Gastrocnemius medialis (tissue), 4 donors: Measurements from ENCODE around the gene LIN7C. TPM values are rescaled to one million over a fixed set of nuclear protein-coding genes. Genes with fewer than 3 reads are reported as not detected.

Experiments used
- ATAC-seq, 2 donors: fragments of 150-250 bp; one replicate each; pipeline ENCODE4 v1.9.1; 2016
- DNase-seq, 2 donors: peaks; one replicate each; pipeline ENCODE4 v3.0.0-alpha.2; 2019
- H3K27ac ChIP-seq, 4 donors: fragments of 200-600 bp; sonication (generic); 1 replicate in 1 of 4; 2 replicates in 3 of 4; pipeline ENCODE4 v1.5.1; 2016 to 2018; ENCODE audit warnings: mild to moderate bottlenecking in 2 of 4, moderate library complexity in 1 of 4
- H3K27me3 ChIP-seq, 3 donors: fragments of 200-600 bp; sonication (generic) in 2 of 3; 1 replicate in 1 of 3; 2 replicates in 2 of 3; pipeline versions ENCODE4 v1.5.1 to v1.6.0; 2016 to 2019; ENCODE audit warnings: mild to moderate bottlenecking in 1 of 3, moderate library complexity in 1 of 3
- H3K36me3 ChIP-seq, 2 donors: fragments of 200-600 bp; sonication (generic) in 1 of 2; one replicate each; pipeline ENCODE4 v1.5.1; 2017 to 2018
- H3K4me1 ChIP-seq, 2 donors: fragments of 200-600 bp; sonication (generic) in 1 of 2; one replicate each; pipeline ENCODE4 v1.5.1; 2016 to 2017; ENCODE audit warnings: mild to moderate bottlenecking in 2 of 2
- H3K4me3 ChIP-seq, 4 donors: fragments of 200-600 bp; sonication (generic) in 3 of 4; 1 replicate in 1 of 4; 2 replicates in 3 of 4; pipeline ENCODE4 v1.5.1; 2016 to 2019; ENCODE audit warnings: mild to moderate bottlenecking in 2 of 4
- H3K9me3 ChIP-seq, 3 donors: fragments of 200-600 bp; sonication (generic) in 2 of 3; 1 replicate in 1 of 3; 2 replicates in 2 of 3; pipeline ENCODE4 v1.5.1; 2016 to 2019
- CTCF ChIP-seq, 5 experiments: fragments of 450-650 bp in 3 of 5; fragments of 200-600 bp in 2 of 5; sonication (generic) in 2 of 5; IDR thresholded peaks in 4 of 5; conservative IDR thresholded peaks in 1 of 5; 1 replicate in 4 of 5; 2 replicates in 1 of 5; pipeline ENCODE4 v1.5.1; 2016 to 2019; ENCODE audit warnings: antibody characterized with exemption in 5 of 5, mild to moderate bottlenecking in 3 of 5, moderate library complexity in 3 of 5
- POLR2A ChIP-seq, 2 donors: fragments of 450-650 bp; IDR thresholded peaks; one replicate each; pipeline ENCODE4 v1.6.1; 2017; ENCODE audit warnings: antibody characterized with exemption in 2 of 2, mild to moderate bottlenecking in 2 of 2, moderate library complexity in 2 of 2
- in situ Hi-C, 4 donors: fragments of 200-750 bp; cut with MboI; loops; one replicate each; pipeline versions ENCODE4 v1.15.0 to v1.8.0; 2017; ENCODE audit warnings: low sequenced_read_pairs in 4 of 4
- intact Hi-C: fragments of 100-400 bp; cut with DNase I; formaldehyde crosslinking; loops from one replicate; pipeline ENCODE4 v1.15.1; 2023; ENCODE audit warnings: low total_unique reads
- total RNA-seq, 4 donors: library from RNA; depleted of rRNA; stranded (reverse); fragments of >200 nt; gene quantifications; one replicate each; pipeline versions ENCODE4 v1.1.0 to v1.2.3, GENCODE V29; 2016

The LIN7C gene
- total RNA-seq, 4 donors from 2014 or later = 10.6 to 22.8 (median 13.8) TPM

GRCh38 chr11:27514558-27514957, 8.0 kb upstream of the LIN7C start:
- DNase-seq (no peak), ATAC-seq (peak in 1 of 2 donors; percentile 21)
- intact Hi-C loops = no loop called here
- Histone ChIP-seq H3K27me3 (no peaks in the 10 kb centered on the region), H3K4me3 (no peak overlapping the region), H3K36me3 (no peaks in the 10 kb centered on the region), H3K4me1 (peaks cover 13 to 24% of the 10 kb centered on the region in 2 donors), H3K27ac (peak overlapping the region in 1 of 4 donors; percentile 54), H3K9me3 (no peaks in the 10 kb centered on the region)
- TF ChIP-seq CTCF (IDR thresholded peaks at IDR 0.05 in 4 of 5, conservative IDR thresholded peaks at IDR 0.05 in 1 of 5) (no peak), POLR2A (IDR thresholded peaks at IDR 0.05) (no peak)
- in situ Hi-C loops = loop anchor here in 1 of 4 donors (25.0 kb wide), 1 partner anchor 598 kb away; the partner anchor contains the start of genes KIF18A and METTL15

GRCh38 chr11:27514076-27514475, 7.5 kb upstream of the LIN7C start:
- Histone ChIP-seq H3K27ac (peak overlapping the region in 3 of 4 donors; percentile 14 to 54 (median 16)), H3K4me1 (peaks cover 13 to 24% of the 10 kb centered on the region in 2 donors), H3K9me3 (no peaks in the 10 kb centered on the region), H3K27me3 (no peaks in the 10 kb centered on the region), H3K4me3 (no peak overlapping the region), H3K36me3 (no peaks in the 10 kb centered on the region)
- DNase-seq = no peak
- peak; percentile 56 to 70 for ATAC-seq
- in situ Hi-C loops (loop anchor here in 1 of 4 donors (25.0 kb wide), 1 partner anchor 598 kb away; the partner anchor contains the start of genes KIF18A and METTL15), intact Hi-C loops (no loop called here)
- TF ChIP-seq CTCF (IDR thresholded peaks at IDR 0.05 in 4 of 5, conservative IDR thresholded peaks at IDR 0.05 in 1 of 5) (no peak), POLR2A (IDR thresholded peaks at IDR 0.05) (no peak)

- H3K27ac ChIP-seq = peak overlapping the region in 3 of 4 donors; percentile 14 to 54 (median 16)
- peaks cover 13 to 24% of the 10 kb centered on the region in 2 donors for H3K4me1 ChIP-seq
- intact Hi-C loops (no loop called here), in situ Hi-C loops (loop anchor here in 1 of 4 donors (25.0 kb wide), 1 partner anchor 599 kb away; the partner anchor contains the start of genes KIF18A and METTL15)
- H3K36me3 ChIP-seq = no peaks in the 10 kb centered on the region
- H3K9me3 ChIP-seq = no peaks in the 10 kb centered on the region
- ATAC-seq (no peak), DNase-seq (no peak)
- TF ChIP-seq CTCF (IDR thresholded peaks at IDR 0.05 in 4 of 5, conservative IDR thresholded peaks at IDR 0.05 in 1 of 5) = no peak
- TF ChIP-seq POLR2A (IDR thresholded peaks at IDR 0.05) = no peak
- H3K4me3 ChIP-seq = no peak overlapping the region
- H3K27me3 ChIP-seq = no peaks in the 10 kb centered on the region
Observed at GRCh38 chr11:27513389-27513788, 6.8 kb upstream of the LIN7C start.

- H3K27ac ChIP-seq = peak overlapping the region in 1 of 4 donors; percentile 35
- H3K36me3 ChIP-seq = no peaks in the 10 kb centered on the region
- no peak overlapping the region for H3K4me3 ChIP-seq
- ATAC-seq = peak in 1 of 2 donors; percentile 56
- peaks cover 13 to 32% of the 10 kb centered on the region in 2 donors for H3K4me1 ChIP-seq
- intact Hi-C loops = no loop called here
- no peak for TF ChIP-seq CTCF (IDR thresholded peaks at IDR 0.05 in 4 of 5, conservative IDR thresholded peaks at IDR 0.05 in 1 of 5)
- TF ChIP-seq POLR2A (IDR thresholded peaks at IDR 0.05) = no peak
- DNase-seq = no peak
- in situ Hi-C loops = loop anchor here in 1 of 4 donors (25.0 kb wide), 1 partner anchor 600 kb away; the partner anchor contains the start of genes KIF18A and METTL15
- H3K27me3 ChIP-seq = no peaks in the 10 kb centered on the region
- H3K9me3 ChIP-seq = no peaks in the 10 kb centered on the region
Observed at GRCh38 chr11:27512238-27512637, 5.7 kb upstream of the LIN7C start.
